Activated T-cell treated with anti-CD3 and anti-CD28 coated beads, Interleukin-2, amount 50 U/mL, for 72 hours (primary cell): Measurements from ENCODE around the gene ZNF462. TPM values are rescaled to one million over a fixed set of nuclear protein-coding genes. Genes with fewer than 3 reads are reported as not detected.
A peak's percentile ranks its signal among the peaks of the same experiment; 100 is the strongest.
"Not testable (repeated sequence)": the region's sequence is repeated elsewhere in the genome, so short reads cannot be mapped to it uniquely, and the experiment has no call there.

Experiments
- ATAC-seq, 2 donors: fragments of 150-1000 bp; cut with Tn5 transposase; replicated peaks in 1 of 2; 2 replicates each; pipeline ENCODE4 v1.10.0; 2021; ENCODE audit warnings: moderate library complexity in 2 of 2, mild to moderate bottlenecking in 1 of 2
- DNase-seq, 2 donors: peaks; one replicate each; pipeline ENCODE4 v3.0.0; 2021 to 2022; ENCODE audit warnings: mixed read lengths in 1 of 2
- H3K27ac Mint-ChIP-seq: one replicate; pipeline ENCODE4 v1.8.0; 2022; ENCODE audit warnings: mild to moderate bottlenecking, moderate library complexity, mixed read lengths
- H3K27me3 Mint-ChIP-seq: one replicate; pipeline ENCODE4 v1.8.0; 2022; ENCODE audit warnings: low read depth, mixed read lengths
- H3K36me3 Mint-ChIP-seq, 2 donors: one replicate each; pipeline ENCODE4 v1.8.0; 2022; ENCODE audit warnings: mixed read lengths in 2 of 2, mild to moderate bottlenecking in 1 of 2; ENCODE audit not compliant: insufficient read depth in 2 of 2
- H3K4me1 Mint-ChIP-seq: one replicate; pipeline ENCODE4 v1.8.0; 2022; ENCODE audit warnings: low read depth, mixed read lengths
- H3K4me3 Mint-ChIP-seq, 2 donors: one replicate each; pipeline ENCODE4 v1.8.0; 2022; ENCODE audit warnings: mild to moderate bottlenecking in 2 of 2, mixed read lengths in 2 of 2, moderate library complexity in 2 of 2
- H3K9me3 Mint-ChIP-seq, 2 donors: one replicate each; pipeline ENCODE4 v1.8.0; 2022; ENCODE audit warnings: mixed read lengths in 2 of 2
- total RNA-seq, 2 donors: library from RNA; stranded (reverse); gene quantifications; one replicate each; pipeline ENCODE4 v1.2.3, GENCODE V29; 2022

ZNF462 gene
- total RNA-seq, 2 donors from 2014 or later = 0.36 to 0.76 TPM

DNA sequence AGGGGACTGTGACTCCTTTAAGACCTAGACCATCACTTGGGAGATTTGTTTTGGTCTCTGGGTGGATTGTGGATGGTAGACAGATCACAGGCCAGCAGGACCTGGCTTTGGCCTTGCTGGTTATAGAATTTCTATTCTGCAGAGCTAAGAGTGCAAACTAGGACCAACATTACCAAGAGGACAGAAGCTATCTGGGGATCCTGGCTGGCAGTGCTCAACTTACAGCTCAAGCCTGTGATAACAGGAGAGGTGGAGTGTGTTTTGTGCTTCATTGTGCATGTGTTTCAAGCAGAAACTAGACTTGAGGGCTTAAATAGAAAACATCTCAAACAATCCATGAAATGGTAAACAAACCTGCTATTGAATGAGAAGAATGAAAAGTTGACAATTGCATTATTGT lies 106.7 kb downstream of the ZNF462 start:
- peaks cover 17% of the 10 kb centered on the region for H3K27me3 Mint-ChIP-seq
- H3K36me3 Mint-ChIP-seq = no peaks in the 10 kb centered on the region
- peaks cover 1 to 4% of the 10 kb centered on the region in 2 donors for H3K9me3 Mint-ChIP-seq
- ATAC-seq (no peak), DNase-seq (no peak)
- no peak overlapping the region for H3K4me3 Mint-ChIP-seq
- peaks cover 9% of the 10 kb centered on the region for H3K4me1 Mint-ChIP-seq
- no peak overlapping the region for H3K27ac Mint-ChIP-seq

DNA sequence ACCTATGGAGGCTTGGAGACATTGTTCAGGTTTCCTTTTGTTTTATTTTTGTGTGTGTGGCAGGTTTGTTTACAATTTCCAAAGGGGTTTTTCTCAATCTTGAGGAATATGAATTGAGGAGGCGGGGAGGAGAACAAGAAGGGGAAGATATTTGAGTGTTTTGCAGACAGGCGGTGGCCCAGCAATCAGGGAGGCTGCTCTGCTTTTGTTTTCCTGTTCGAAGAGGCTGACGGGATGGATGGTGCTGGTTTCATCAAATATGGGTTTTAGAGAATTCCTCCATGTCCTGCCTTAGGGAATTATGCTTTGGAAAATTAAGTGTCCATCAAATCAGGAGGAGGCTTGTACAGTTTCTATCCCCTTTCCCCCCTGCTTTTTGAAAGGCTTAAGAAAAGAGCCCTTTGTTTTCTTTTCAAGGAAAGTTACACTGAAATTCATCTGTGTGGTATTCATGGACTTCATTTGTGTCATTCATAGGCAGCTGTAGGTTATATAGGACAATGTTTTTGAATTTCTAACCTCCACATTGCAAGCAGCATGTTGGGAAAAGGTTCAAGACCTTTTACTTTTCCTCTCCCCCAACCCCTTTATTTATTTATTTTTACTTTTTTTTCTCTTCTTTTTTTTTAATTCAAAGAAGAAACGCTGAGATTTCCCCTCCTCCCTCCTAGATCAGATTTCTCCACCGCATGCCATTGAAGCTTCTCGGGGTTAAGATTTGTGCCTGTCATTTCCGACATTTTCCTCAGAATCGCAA lies 107.4 kb downstream of the ZNF462 start:
- no peak for ATAC-seq
- DNase-seq = no peak
- peaks cover 2% of the 10 kb centered on the region for H3K4me1 Mint-ChIP-seq
- no peaks in the 10 kb centered on the region for H3K36me3 Mint-ChIP-seq
- H3K27ac Mint-ChIP-seq = no peak overlapping the region
- H3K9me3 Mint-ChIP-seq = peaks cover 0 to 4% of the 10 kb centered on the region in 2 donors
- H3K4me3 Mint-ChIP-seq = no peak overlapping the region
- H3K27me3 Mint-ChIP-seq = peaks cover 10% of the 10 kb centered on the region

DNA sequence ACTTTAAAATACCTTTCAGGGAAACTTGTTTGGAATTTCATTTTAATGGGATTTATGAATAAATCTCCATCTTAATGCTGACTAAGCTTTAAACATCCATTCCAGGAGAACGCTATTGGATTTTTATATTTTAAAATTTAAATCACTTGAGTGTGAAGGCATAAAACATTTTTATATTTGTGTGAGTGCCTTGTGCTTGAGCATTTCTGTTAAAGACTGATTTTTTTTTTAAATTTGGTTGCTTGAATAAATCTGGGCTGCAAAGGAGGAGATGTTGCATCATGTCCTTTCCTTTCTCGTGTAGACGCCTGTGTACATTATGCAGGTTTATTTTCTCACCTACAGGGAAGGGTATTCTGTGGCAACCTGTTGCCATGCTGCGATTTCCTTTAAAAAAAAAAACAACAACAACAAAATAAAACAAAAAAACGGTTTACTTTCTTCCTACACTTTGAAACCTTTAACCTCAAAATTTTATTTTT lies 108.1 kb downstream of the ZNF462 start:
- no peak for ATAC-seq
- Mint-ChIP-seq H3K27me3 (peaks cover 7% of the 10 kb centered on the region), H3K27ac (no peak overlapping the region), H3K9me3 (peaks cover 0 to 4% of the 10 kb centered on the region in 2 donors), H3K36me3 (no peaks in the 10 kb centered on the region), H3K4me3 (no peak overlapping the region), H3K4me1 (no peaks in the 10 kb centered on the region)
- DNase-seq = no peak

DNA sequence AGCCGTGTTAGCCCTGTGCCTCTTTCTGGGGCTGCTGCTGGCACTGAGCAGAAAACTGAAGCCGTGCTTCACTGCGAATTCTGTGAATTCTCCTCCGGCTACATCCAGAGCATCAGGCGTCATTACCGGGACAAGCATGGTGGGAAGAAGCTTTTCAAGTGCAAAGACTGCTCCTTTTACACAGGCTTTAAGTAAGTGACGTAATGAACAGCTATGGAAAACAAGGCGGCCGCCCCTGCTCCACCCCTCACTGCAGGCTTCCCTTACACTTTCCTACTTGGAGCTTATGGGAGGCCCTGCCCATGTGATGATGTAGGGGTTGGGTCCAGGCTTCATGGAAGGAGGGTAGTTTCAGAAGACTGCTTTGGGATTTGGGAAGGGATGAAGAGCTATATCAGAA lies 109.1 kb downstream of the ZNF462 start:
- no peaks in the 10 kb centered on the region for H3K4me1 Mint-ChIP-seq
- no peak for DNase-seq
- peaks cover 0 to 4% of the 10 kb centered on the region in 2 donors for H3K9me3 Mint-ChIP-seq
- peaks cover 7% of the 10 kb centered on the region for H3K27me3 Mint-ChIP-seq
- H3K36me3 Mint-ChIP-seq = no peaks in the 10 kb centered on the region
- no peak overlapping the region for H3K27ac Mint-ChIP-seq
- no peak overlapping the region for H3K4me3 Mint-ChIP-seq
- ATAC-seq = no peak

DNA sequence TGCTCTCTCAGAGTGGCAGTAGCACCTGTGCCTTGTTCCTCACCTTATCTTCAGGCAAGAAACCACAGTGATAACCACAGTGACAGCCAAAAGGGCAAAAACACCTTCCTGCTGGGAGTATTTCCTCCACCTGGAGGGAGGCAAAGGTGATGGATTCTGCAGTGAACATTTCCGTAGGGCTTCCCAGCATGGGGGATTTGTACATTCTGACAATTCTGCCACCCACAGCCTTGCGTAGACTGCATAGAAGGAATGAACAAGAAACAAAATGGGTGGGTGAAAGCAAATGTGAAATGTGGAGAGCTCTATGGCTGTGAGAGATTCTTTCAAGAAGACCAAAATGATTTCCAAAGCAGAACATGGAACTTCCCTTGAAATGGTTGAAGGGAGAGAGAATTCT lies 111.4 kb downstream of the ZNF462 start:
- no peak overlapping the region for H3K4me3 Mint-ChIP-seq
- H3K27me3 Mint-ChIP-seq = peaks cover 7% of the 10 kb centered on the region
- H3K36me3 Mint-ChIP-seq = no peaks in the 10 kb centered on the region
- H3K4me1 Mint-ChIP-seq = no peaks in the 10 kb centered on the region
- peaks cover 0 to 2% of the 10 kb centered on the region in 2 donors for H3K9me3 Mint-ChIP-seq
- ATAC-seq (no peak), DNase-seq (no peak)
- H3K27ac Mint-ChIP-seq = no peak overlapping the region

DNA sequence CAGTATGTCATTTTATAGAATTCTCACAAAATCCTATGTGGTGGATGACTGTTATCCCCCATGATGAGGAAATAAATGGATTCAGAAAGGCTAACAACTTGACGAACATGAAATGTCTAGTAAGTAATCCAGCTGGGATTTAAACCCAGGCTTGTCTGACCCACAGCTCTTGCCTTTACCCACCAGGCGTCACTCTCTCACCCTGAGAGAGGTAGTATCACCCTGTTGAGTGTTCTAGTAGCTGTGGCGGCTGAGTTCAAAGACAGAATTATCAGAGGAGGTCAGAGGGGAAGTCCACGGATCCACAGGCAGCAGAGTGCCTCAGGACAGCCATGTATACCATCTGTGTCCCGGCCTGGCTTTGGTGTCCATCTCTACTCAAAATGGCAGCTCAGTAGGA lies 113.8 kb downstream of the ZNF462 start:
- Mint-ChIP-seq H3K27me3 (no peaks in the 10 kb centered on the region), H3K4me1 (peaks cover 9% of the 10 kb centered on the region), H3K27ac (no peak overlapping the region), H3K4me3 (no peak overlapping the region), H3K9me3 (peaks cover 0 to 2% of the 10 kb centered on the region in 2 donors), H3K36me3 (no peaks in the 10 kb centered on the region)
- DNase-seq (no peak), ATAC-seq (no peak)

DNA sequence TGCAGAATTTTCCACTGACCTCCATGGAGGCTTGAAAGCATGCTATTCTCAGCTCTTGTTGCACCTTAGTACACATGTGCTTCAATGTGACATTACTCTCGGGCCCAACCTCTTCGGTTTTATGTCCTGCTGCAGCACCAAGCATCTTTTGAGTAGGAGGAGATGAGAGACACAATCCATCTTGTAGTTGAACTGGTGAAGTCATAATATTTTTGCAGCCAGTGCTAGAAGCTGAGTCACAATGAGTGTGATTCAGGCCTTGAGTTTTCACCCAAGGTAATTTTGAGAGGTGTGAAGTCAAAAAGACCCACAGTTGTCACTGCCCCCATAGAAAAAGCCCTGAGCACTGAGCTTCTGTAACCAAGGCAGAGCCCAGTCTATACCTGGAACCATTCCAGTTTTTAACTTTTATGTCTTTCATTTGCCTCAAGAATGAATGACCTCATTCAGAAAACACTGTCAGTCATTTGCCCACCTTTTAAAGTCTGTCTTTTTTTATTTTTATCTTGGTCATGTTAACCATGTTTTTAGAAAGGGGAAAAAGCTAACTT lies 117.7 kb downstream of the ZNF462 start:
- no peak overlapping the region for H3K4me3 Mint-ChIP-seq
- peaks cover 9% of the 10 kb centered on the region for H3K4me1 Mint-ChIP-seq
- H3K9me3 Mint-ChIP-seq = no peaks in the 10 kb centered on the region
- no peaks in the 10 kb centered on the region for H3K36me3 Mint-ChIP-seq
- no peak overlapping the region for H3K27ac Mint-ChIP-seq
- ATAC-seq (peak; percentile 53 to 91), DNase-seq (peak in 1 of 2 donors; percentile 2)
- peaks cover 6% of the 10 kb centered on the region for H3K27me3 Mint-ChIP-seq

DNA sequence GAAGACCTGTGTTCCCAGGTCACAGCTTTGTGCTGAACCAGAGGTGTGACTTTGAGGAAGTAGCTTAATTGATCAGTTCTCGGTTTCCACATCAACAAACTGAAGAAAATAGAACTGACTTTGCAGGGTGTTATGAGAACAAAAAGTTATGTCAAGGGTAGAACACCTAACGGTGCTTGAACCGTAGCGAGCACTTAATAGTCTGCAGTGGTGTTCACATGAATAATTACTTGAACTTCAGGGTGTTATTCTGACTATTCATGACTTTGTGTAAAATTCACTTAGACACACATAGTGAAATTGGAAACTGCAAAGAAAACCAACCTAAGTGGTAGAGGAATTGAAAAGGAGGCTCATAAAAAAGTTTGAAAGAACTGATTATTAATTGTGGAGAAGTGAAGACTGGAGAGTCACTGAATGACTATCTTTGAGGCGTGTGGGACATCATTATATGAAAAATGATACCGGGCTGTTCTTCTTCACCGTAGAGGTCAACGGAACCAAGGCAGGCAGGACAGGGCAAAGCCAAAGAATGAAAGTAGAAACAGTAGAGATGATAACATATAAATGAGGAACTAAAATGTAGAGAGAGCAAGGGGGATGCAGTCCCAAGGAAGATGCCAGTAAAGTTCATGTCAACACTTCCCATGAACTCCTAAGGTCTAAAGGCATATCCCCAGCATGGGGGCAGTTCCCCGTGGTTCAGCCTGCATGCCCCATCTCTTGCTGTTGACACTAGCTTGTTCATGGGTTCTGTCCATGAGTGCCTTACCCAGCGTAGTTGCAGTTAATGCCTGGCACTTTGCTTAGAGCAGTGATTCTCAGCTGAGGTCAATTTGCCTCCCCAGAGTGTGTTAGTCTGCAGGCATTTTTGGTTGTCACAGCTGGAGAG lies 118.7 kb downstream of the ZNF462 start:
- ATAC-seq (no peak), DNase-seq (no peak)
- Mint-ChIP-seq H3K27me3 (peaks cover 6% of the 10 kb centered on the region), H3K27ac (no peak overlapping the region), H3K36me3 (no peaks in the 10 kb centered on the region), H3K4me3 (no peak overlapping the region), H3K9me3 (no peaks in the 10 kb centered on the region), H3K4me1 (peaks cover 9% of the 10 kb centered on the region)

DNA sequence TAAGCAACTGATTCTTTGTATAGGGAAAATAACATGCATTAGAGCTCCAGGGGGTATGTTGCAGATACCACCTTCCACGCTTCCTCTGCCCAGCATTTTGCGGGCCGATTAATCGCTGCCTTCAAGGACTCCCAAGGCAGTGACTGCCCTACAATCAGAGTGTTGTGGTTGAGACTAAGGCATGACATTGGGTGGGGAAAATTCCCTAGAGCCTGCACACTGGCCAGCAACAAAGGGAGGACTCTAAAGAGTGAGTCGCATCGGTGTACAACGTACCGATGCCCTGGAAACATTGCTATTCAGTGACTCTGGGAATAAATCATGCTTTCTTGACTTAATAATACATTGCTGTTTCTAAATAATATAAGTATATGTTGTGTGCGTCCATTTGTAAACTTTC lies 119.7 kb downstream of the ZNF462 start:
- DNase-seq (no peak), ATAC-seq (no peak)
- Mint-ChIP-seq H3K36me3 (no peaks in the 10 kb centered on the region), H3K4me1 (peaks cover 9% of the 10 kb centered on the region), H3K9me3 (no peaks in the 10 kb centered on the region), H3K4me3 (no peak overlapping the region), H3K27ac (no peak overlapping the region), H3K27me3 (peaks cover 6% of the 10 kb centered on the region)

DNA sequence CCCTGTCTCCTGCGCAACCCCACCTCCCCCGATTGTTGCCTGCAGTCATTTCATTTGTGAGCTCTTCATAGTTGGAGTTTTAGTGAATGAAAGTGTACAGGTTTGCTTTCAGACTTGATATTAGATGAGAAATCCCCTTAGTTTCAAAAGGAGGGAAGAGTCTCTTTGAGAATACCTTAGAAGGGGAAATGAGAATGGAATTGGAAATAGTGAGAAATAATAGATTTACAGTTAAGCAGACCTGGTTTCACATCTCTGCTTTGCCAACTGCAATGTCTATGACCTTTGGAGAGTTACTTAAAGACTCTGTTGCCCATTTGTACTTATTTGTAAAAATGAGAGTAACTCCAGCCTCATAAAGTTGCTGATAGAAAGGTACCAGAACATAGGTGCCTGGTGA lies 120.4 kb downstream of the ZNF462 start:
- H3K27ac Mint-ChIP-seq = no peak overlapping the region
- no peaks in the 10 kb centered on the region for H3K36me3 Mint-ChIP-seq
- no peak for ATAC-seq
- DNase-seq = no peak
- peaks cover 6% of the 10 kb centered on the region for H3K27me3 Mint-ChIP-seq
- no peak overlapping the region for H3K4me3 Mint-ChIP-seq
- peaks cover 2% of the 10 kb centered on the region in 2 donors for H3K9me3 Mint-ChIP-seq
- peaks cover 9% of the 10 kb centered on the region for H3K4me1 Mint-ChIP-seq

DNA sequence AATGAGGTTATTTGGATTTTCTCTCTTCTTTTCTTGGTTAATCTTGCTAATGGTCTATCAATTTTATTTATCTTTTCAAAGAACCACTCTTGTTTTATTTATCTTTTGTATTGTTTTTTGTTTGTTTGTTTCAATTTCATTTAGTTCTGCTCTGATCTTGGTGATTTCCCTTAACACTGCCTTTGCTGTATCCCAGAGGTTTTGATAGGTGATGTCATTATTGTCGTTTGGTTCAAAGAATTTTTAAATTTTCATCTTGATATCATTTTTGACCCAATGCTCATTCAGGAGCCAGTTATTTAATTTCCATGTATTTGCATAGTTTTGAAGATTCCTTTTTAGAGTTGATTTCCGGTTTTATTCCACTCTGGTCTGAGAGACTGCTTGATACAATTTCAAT lies 126.9 kb downstream of the ZNF462 start:
- H3K4me3 Mint-ChIP-seq, H3K36me3 Mint-ChIP-seq, H3K4me1 Mint-ChIP-seq, H3K9me3 Mint-ChIP-seq, H3K27me3 Mint-ChIP-seq, DNase-seq, H3K27ac Mint-ChIP-seq, ATAC-seq: not testable (repeated sequence)

DNA sequence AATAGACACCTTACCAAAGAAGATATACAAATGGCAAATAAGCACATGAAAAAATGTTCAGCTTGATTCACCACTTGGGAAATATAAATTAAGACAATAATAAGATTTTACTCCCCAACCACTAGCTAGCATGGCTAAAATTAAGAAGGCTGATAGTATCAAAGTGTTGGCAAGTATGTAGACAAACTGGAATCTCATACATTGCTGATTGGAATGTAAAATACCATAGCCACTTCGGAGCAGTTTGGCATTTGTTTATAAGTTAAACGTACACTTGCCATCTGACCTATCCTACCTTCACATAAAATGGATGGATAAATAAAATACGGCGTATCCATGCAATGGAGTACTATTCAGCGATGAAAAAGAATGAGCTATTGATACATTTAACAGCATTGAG lies 129.2 kb downstream of the ZNF462 start:
- H3K9me3 Mint-ChIP-seq = peaks cover 2 to 6% of the 10 kb centered on the region in 2 donors
- H3K4me1 Mint-ChIP-seq = no peaks in the 10 kb centered on the region
- DNase-seq = no peak
- peaks cover 0 to 2% of the 10 kb centered on the region in 2 donors for H3K36me3 Mint-ChIP-seq
- no peak for ATAC-seq
- H3K4me3 Mint-ChIP-seq = no peak overlapping the region
- no peak overlapping the region for H3K27ac Mint-ChIP-seq
- no peaks in the 10 kb centered on the region for H3K27me3 Mint-ChIP-seq

DNA sequence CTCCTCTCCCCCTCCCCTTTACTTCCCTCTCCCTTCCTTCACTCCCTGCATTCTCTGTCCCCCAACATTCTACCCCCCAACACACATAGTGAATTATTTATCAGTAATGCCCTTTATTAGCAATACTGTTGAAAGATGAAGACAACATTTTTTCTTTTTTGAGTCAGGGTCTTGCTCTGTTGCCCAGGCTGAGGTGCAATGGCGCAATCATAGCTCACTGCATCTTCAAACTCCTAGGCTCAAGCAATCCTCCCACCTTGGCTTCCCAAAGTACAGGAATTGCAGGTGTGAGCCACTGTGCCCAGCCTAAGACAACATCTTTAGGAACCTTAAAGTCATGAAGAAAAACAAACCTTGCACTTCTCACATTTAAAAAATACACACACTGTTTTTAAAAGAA lies 130.6 kb downstream of the ZNF462 start:
- no peaks in the 10 kb centered on the region for H3K27me3 Mint-ChIP-seq
- peaks cover 0 to 2% of the 10 kb centered on the region in 2 donors for H3K36me3 Mint-ChIP-seq
- peaks cover 0 to 4% of the 10 kb centered on the region in 2 donors for H3K9me3 Mint-ChIP-seq
- ATAC-seq (no peak), DNase-seq (no peak)
- H3K4me3 Mint-ChIP-seq = no peak overlapping the region
- no peak overlapping the region for H3K27ac Mint-ChIP-seq
- H3K4me1 Mint-ChIP-seq = no peaks in the 10 kb centered on the region
